ENCODE measurements around the gene DAB1.

DAB1 gene

GRCh38 chr1:57294177-57294576 is 129.7 kb downstream of the DAB1 start:
- TF ChIP-seq SUZ12 (IDR thresholded peaks at IDR 0.05; ENCODE audit: extremely low read depth, insufficient read depth, insufficient read length) (no peak), ZNF274 (IDR thresholded peaks at IDR 0.05; ENCODE audit: low read depth, low read length) (no peak), YY1 (IDR thresholded peaks at IDR 0.05; ENCODE audit: insufficient read depth, insufficient read length) (no peak)
- Histone ChIP-seq H3K27me3 (ENCODE audit: insufficient read depth, insufficient read length) (no peaks in the 10 kb centered on the region), H3K4me3 (ENCODE audit: insufficient read length, low read depth) (no peak overlapping the region), H3K9me3 (ENCODE audit: insufficient read depth, low read length) (no peaks in the 10 kb centered on the region), H3K36me3 (ENCODE audit: insufficient read depth, insufficient read length, low read length) (no peaks in the 10 kb centered on the region), H3K4me1 (ENCODE audit: insufficient read depth, insufficient read length) (no peaks in the 10 kb centered on the region), H3K9ac (ENCODE audit: insufficient read length, low read depth) (no peak overlapping the region)
- DNase-seq (ENCODE audit: low read depth, low spot score), result no peak

GRCh38 chr1:57293214-57293613 is 130.6 kb downstream of the DAB1 start:
- DNase-seq (ENCODE audit: low read depth, low spot score), result no peak
- no peaks in the 10 kb centered on the region for H3K9me3 ChIP-seq (ENCODE audit: insufficient read depth, low read length)
- TF ChIP-seq YY1 (IDR thresholded peaks at IDR 0.05; ENCODE audit: insufficient read depth, insufficient read length), result no peak
- TF ChIP-seq ZNF274 (IDR thresholded peaks at IDR 0.05; ENCODE audit: low read depth, low read length), result no peak
- no peak for TF ChIP-seq SUZ12 (IDR thresholded peaks at IDR 0.05; ENCODE audit: extremely low read depth, insufficient read depth, insufficient read length)

GRCh38 chr1:57289781-57290180 is 134.1 kb downstream of the DAB1 start:
- Histone ChIP-seq H3K9me3 (ENCODE audit: insufficient read depth, low read length) (no peaks in the 10 kb centered on the region), H3K9ac (ENCODE audit: insufficient read length, low read depth) (no peak overlapping the region), H3K4me1 (ENCODE audit: insufficient read depth, insufficient read length) (no peaks in the 10 kb centered on the region), H3K27me3 (ENCODE audit: insufficient read depth, insufficient read length) (no peaks in the 10 kb centered on the region), H3K36me3 (ENCODE audit: insufficient read depth, insufficient read length, low read length) (no peaks in the 10 kb centered on the region), H3K4me3 (ENCODE audit: insufficient read length, low read depth) (no peak overlapping the region)
- DNase-seq (ENCODE audit: low read depth, low spot score), result no peak
- TF ChIP-seq ZNF274 (IDR thresholded peaks at IDR 0.05; ENCODE audit: low read depth, low read length) (no peak), YY1 (IDR thresholded peaks at IDR 0.05; ENCODE audit: insufficient read depth, insufficient read length) (no peak), SUZ12 (IDR thresholded peaks at IDR 0.05; ENCODE audit: extremely low read depth, insufficient read depth, insufficient read length) (no peak)

More at GRCh38 chr1:57293214-57293613, 130.6 kb downstream of the DAB1 start:
- H3K4me3 ChIP-seq (ENCODE audit: insufficient read length, low read depth), result no peak overlapping the region
- H3K27me3 ChIP-seq (ENCODE audit: insufficient read depth, insufficient read length), result no peaks in the 10 kb centered on the region
- H3K9ac ChIP-seq (ENCODE audit: insufficient read length, low read depth), result no peak overlapping the region
- no peaks in the 10 kb centered on the region for H3K36me3 ChIP-seq (ENCODE audit: insufficient read depth, insufficient read length, low read length)
- no peaks in the 10 kb centered on the region for H3K4me1 ChIP-seq (ENCODE audit: insufficient read depth, insufficient read length)

GRCh38 chr1:57285992-57286391 is 137.9 kb downstream of the DAB1 start:
- H3K4me1 ChIP-seq (ENCODE audit: insufficient read depth, insufficient read length), result no peaks in the 10 kb centered on the region
- TF ChIP-seq SUZ12 (IDR thresholded peaks at IDR 0.05; ENCODE audit: extremely low read depth, insufficient read depth, insufficient read length), result no peak
- no peak for TF ChIP-seq ZNF274 (IDR thresholded peaks at IDR 0.05; ENCODE audit: low read depth, low read length)
- TF ChIP-seq YY1 (IDR thresholded peaks at IDR 0.05; ENCODE audit: insufficient read depth, insufficient read length), result no peak
- H3K9me3 ChIP-seq (ENCODE audit: insufficient read depth, low read length), result no peaks in the 10 kb centered on the region
- DNase-seq (ENCODE audit: low read depth, low spot score), result no peak
- H3K4me3 ChIP-seq (ENCODE audit: insufficient read length, low read depth), result no peak overlapping the region
- H3K36me3 ChIP-seq (ENCODE audit: insufficient read depth, insufficient read length, low read length), result no peaks in the 10 kb centered on the region
- H3K9ac ChIP-seq (ENCODE audit: insufficient read length, low read depth), result no peak overlapping the region
- no peaks in the 10 kb centered on the region for H3K27me3 ChIP-seq (ENCODE audit: insufficient read depth, insufficient read length)

GRCh38 chr1:57282411-57282810 is 141.4 kb downstream of the DAB1 start:
- Histone ChIP-seq H3K27me3 (ENCODE audit: insufficient read depth, insufficient read length) (no peaks in the 10 kb centered on the region), H3K9me3 (ENCODE audit: insufficient read depth, low read length) (no peaks in the 10 kb centered on the region), H3K4me1 (ENCODE audit: insufficient read depth, insufficient read length) (no peaks in the 10 kb centered on the region), H3K4me3 (ENCODE audit: insufficient read length, low read depth) (no peak overlapping the region), H3K9ac (ENCODE audit: insufficient read length, low read depth) (no peak overlapping the region), H3K36me3 (ENCODE audit: insufficient read depth, insufficient read length, low read length) (no peaks in the 10 kb centered on the region)
- no peak for DNase-seq (ENCODE audit: low read depth, low spot score)
- TF ChIP-seq YY1 (IDR thresholded peaks at IDR 0.05; ENCODE audit: insufficient read depth, insufficient read length) (no peak), SUZ12 (IDR thresholded peaks at IDR 0.05; ENCODE audit: extremely low read depth, insufficient read depth, insufficient read length) (no peak), ZNF274 (IDR thresholded peaks at IDR 0.05; ENCODE audit: low read depth, low read length) (no peak)

GRCh38 chr1:57281324-57281723 is 142.5 kb downstream of the DAB1 start:
- TF ChIP-seq SUZ12 (IDR thresholded peaks at IDR 0.05; ENCODE audit: extremely low read depth, insufficient read depth, insufficient read length), result no peak
- no peak for TF ChIP-seq ZNF274 (IDR thresholded peaks at IDR 0.05; ENCODE audit: low read depth, low read length)
- TF ChIP-seq YY1 (IDR thresholded peaks at IDR 0.05; ENCODE audit: insufficient read depth, insufficient read length), result no peak
- no peak overlapping the region for H3K9ac ChIP-seq (ENCODE audit: insufficient read length, low read depth)
- no peak for DNase-seq (ENCODE audit: low read depth, low spot score)
- H3K9me3 ChIP-seq (ENCODE audit: insufficient read depth, low read length), result no peaks in the 10 kb centered on the region
- H3K4me1 ChIP-seq (ENCODE audit: insufficient read depth, insufficient read length), result no peaks in the 10 kb centered on the region
- no peaks in the 10 kb centered on the region for H3K36me3 ChIP-seq (ENCODE audit: insufficient read depth, insufficient read length, low read length)
- H3K4me3 ChIP-seq (ENCODE audit: insufficient read length, low read depth), result no peak overlapping the region
- no peaks in the 10 kb centered on the region for H3K27me3 ChIP-seq (ENCODE audit: insufficient read depth, insufficient read length)

- Histone ChIP-seq H3K9ac (ENCODE audit: insufficient read length, low read depth) (no peak overlapping the region), H3K9me3 (ENCODE audit: insufficient read depth, low read length) (no peaks in the 10 kb centered on the region), H3K27me3 (ENCODE audit: insufficient read depth, insufficient read length) (no peaks in the 10 kb centered on the region), H3K4me1 (ENCODE audit: insufficient read depth, insufficient read length) (no peaks in the 10 kb centered on the region), H3K4me3 (ENCODE audit: insufficient read length, low read depth) (no peak overlapping the region), H3K36me3 (ENCODE audit: insufficient read depth, insufficient read length, low read length) (no peaks in the 10 kb centered on the region)
- TF ChIP-seq YY1 (IDR thresholded peaks at IDR 0.05; ENCODE audit: insufficient read depth, insufficient read length), result no peak
- no peak for TF ChIP-seq SUZ12 (IDR thresholded peaks at IDR 0.05; ENCODE audit: extremely low read depth, insufficient read depth, insufficient read length)
- TF ChIP-seq ZNF274 (IDR thresholded peaks at IDR 0.05; ENCODE audit: low read depth, low read length), result no peak
- DNase-seq (ENCODE audit: low read depth, low spot score), result peak; percentile 22
Measured at GRCh38 chr1:57279909-57280666, 143.8 kb downstream of the DAB1 start.
